Hippocampal formation (tissue), 2 donors: ENCODE data around the gene OGFR.

ENCODE experiments used
- DNase-seq, 2 donors: peaks; one replicate each; lab custom pipeline; 2025; lab: John Stamatoyannopoulos, UW

Gene OGFR

DNA sequence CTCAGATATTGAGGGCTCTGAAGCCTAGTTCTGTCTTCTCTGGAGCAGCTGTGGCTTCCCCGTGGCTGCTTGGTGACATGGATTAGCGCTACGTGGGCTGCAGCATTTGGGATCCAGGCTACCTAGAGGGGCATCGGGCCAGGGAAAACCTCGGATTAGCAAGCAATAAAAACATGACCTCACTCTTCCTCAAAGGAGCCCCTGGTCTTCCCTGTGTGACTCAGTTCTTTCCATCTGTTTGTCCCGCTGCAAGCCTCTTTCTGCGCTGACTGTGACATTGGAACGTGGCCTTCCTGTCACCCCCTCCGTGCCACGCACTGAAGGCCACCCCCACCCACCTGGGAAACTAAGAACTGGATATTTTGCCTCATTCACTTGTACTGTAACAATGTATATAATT lies 4.8 kb upstream of the OGFR start:
- DNase-seq = no peak

- peak in 1 of 2 donors; percentile 34 for DNase-seq
These were observed 4.0 kb upstream of the OGFR start for GRCh38 chr20:62800314-62801259.

DNA sequence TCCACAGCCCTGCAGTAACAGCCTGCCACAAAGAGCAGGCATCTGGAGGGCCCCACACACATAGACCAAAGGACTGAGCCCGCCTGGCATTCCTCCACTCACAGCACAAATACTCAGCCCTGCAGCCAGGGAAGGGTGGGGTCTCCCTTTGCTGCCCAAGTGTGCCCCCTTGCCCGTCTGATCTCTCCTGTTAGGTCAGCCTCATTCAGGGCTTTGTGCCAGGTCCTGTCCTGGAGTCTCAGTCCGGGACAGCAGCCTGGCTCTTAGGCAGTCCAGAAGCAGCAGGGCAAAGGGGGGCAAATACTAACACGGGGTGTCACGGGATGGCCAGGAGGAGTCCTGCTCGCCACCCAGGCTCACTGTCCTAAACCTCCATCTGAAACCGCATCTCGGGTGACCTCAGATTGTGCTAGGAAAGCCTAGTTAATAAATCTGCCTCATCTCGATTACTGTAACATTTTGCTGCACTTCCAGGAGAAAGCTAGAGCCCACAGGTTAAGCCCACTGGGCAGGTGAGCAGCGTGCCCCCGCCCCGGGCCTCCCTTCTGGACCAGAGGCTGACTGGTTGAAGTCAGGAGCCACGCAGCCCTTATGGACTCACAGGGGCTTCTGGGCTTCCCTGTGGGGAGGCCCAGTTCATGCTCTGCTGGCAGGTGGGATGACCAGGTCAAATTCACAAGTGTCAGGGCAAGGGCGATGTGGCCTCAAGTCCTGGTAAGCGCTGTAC lies 3.2 kb upstream of the OGFR start:
- no peak for DNase-seq

DNA sequence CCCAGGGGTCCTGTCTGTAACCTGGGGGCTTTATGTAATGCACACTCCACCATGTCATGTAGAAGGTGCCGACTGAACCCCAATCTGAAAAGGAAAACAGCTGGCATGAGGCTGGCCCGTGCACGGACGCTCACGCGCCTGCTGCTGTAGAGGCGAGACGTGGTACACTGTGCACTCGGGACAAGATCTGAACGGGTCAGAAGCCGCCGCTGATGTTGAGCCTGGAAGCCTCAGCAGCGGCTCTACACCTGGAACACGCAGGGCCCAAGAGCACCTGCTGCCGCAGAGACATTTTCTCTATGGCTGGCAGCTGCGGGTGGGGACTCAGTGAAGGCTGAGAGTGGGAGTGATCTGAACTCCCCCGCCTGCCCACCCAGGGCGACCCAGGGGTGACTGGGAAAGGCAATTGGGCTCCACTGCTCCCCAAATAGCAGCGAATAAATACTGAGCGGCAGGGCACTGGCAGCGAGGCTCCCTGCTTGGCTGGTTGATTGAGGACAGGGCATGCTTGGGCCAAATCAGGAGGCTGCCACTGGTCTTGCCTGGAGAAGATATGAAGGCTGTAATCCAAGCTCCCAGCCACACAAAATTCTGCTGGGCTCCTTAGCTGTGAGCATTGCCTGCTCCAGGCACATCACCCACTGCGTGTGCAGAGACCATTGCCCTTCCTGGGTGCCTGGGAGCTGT lies 2.5 kb upstream of the OGFR start:
- no peak for DNase-seq

- DNase-seq = no peak
These were observed 511 bp upstream of the OGFR start for GRCh38 chr20:62804021-62804626.

GRCh38 chr20:62805155-62805710 lies 598 bp downstream of the OGFR start:
- DNase-seq = no peak

GRCh38 chr20:62805711-62806382 lies 1.2 kb downstream of the OGFR start:
- no peak for DNase-seq

DNA sequence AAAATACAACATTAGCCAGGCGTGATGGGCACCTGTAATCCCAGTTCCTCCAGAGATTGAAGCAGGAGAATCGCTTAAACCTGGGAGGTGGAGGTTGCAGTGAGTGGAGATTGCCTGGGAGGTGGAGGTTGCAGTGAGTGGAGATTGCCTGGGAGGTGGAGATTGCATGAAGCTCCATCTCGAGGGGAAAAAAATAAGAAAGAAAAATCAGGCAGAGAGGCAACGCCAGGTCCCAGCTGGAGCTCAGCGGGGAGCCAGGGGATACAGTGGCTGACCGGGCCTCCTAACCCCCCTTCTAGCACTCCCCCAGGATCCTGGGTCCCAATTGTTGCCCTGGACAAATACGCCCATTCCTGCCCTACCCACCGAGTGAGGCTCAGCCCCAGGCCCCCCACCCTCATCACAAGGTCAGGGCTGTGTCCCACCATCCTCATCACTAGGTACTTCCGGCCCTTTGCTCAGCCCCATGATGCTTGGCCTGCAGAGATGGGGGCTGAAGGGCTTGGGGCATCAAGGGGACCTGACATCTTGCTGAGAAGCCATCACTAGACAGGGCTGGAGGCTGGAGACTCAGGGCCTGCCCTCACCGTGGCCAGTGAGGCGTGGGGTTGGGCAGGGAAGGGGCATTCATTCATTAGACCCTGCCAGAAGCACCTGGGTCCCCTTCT lies 1.9 kb downstream of the OGFR start:
- no peak for DNase-seq

- DNase-seq = no peak
These were observed 3.0 kb downstream of the OGFR start for GRCh38 chr20:62807444-62808210.

DNA sequence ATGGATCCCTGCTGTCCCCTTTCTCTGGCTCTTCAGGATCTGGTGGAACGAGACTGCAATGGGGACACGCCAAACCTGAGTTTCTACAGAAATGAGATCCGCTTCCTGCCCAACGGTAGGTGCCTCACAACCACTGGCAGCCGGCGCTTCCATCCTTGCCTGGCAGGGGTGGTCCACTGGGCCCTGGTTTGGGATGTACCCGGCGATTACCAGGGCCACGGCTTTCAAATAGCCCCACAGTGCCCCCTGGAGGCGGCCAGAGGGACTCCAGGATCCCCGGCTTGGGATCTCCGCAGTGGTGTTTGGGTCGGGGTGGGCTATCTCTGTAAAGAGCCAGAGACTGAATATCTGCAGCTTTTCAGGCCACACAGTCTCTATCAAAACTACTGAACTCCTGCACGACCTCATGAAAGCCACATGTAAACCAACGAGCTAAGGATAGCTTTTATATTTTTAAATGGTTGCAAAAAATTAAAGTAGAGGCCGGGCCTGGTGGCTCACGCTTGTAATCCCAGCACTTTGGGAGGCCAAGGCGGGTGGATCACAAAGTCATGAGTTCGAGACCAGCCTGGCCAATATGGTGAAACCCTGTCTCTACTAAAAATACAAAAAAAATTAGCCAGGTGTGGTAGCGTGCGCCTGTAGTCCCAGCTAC lies 3.7 kb downstream of the OGFR start:
- DNase-seq = peak in 1 of 2 donors; percentile 39

GRCh38 chr20:62809530-62810428 lies 5.1 kb downstream of the OGFR start:
- DNase-seq = no peak

GRCh38 chr20:62811320-62811719 lies 6.7 kb downstream of the OGFR start:
- no peak for DNase-seq

DNA sequence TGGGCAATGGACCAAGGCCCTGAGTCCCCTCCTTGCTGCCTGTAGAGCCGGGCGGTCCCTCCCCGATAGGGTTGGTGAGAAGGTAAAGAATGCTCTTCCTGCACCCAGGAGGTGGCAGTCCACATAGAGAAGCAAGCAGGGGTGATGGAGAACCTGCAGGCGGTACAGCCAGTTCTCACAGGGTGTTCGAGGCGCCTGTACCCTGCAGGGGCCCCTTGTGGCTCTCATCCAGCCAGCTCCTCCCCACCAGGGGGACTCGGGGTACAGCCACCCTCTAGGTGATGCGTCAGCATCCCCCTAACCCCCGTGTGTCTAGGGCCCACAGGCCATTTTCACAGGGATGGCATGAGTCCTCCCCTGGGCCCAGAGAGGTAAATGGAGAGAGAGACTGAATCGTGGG lies 7.1 kb downstream of the OGFR start:
- no peak for DNase-seq

DNA sequence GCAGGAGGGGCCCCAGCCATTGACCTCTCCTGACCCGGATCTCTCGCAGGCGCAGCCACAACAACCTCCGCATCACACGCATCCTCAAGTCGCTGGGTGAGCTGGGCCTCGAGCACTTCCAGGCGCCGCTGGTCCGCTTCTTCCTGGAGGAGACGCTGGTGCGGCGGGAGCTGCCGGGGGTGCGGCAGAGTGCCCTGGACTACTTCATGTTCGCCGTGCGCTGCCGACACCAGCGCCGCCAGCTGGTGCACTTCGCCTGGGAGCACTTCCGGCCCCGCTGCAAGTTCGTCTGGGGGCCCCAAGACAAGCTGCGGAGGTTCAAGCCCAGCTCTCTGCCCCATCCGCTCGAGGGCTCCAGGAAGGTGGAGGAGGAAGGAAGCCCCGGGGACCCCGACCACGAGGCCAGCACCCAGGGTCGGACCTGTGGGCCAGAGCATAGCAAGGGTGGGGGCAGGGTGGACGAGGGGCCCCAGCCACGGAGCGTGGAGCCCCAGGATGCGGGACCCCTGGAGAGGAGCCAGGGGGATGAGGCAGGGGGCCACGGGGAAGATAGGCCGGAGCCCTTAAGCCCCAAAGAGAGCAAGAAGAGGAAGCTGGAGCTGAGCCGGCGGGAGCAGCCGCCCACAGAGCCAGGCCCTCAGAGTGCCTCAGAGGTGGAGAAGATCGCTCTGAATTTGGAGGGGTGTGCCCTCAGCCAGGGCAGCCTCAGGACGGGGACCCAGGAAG lies 7.7 kb downstream of the OGFR start:
- no peak for DNase-seq

DNA sequence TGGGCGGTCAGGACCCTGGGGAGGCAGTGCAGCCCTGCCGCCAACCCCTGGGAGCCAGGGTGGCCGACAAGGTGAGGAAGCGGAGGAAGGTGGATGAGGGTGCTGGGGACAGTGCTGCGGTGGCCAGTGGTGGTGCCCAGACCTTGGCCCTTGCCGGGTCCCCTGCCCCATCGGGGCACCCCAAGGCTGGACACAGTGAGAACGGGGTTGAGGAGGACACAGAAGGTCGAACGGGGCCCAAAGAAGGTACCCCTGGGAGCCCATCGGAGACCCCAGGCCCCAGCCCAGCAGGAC lies 8.2 kb downstream of the OGFR start:
- DNase-seq = no peak

GRCh38 chr20:62813588-62813987 lies 9.0 kb downstream of the OGFR start:
- no peak for DNase-seq

DNA sequence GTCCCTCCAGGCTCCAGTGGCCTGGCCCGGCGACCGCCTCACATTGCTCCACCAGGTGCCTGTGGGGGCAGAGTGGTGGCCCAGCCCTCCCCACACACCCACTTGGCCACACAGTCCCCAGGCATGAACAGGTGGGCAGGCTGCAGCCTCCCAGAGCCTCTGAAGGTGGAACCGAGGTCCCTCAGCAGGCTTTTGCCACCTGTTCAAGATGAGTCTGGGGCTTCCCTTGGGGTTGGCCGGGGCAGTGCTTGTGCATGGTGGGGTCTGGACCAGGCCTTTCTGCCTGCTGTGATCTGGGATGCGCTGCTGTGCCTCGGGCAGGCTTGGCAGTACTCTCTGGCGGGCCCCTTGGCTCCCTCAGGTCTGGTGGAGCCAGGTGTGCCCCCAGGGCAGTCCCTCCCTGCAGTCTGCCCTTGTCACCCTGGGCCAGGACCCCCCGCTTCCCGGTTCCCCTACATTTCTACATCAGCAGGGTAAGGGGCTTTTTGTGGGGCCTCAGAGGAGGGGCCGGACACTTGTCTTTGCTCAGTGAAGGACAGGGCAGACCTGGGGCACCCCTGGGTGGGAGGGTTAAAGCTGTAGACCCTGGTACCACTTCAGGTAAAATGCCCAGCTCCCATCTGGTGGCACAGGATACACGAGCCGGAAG lies 9.5 kb downstream of the OGFR start:
- DNase-seq = no peak
